OCI-LY1 (cell line): ENCODE measurements around the gene TSPOAP1.

Source experiments
- H2AFZ ChIP-seq: fragments of 200-600 bp; sonication (generic), shearing (Covaris generic); 2 replicates; pipeline ENCODE4 v1.6.0; 2014; ENCODE audit warnings: antibody characterized with exemption, mild to moderate bottlenecking, low read length
- H3F3A ChIP-seq: fragments of 200-600 bp; sonication (generic), shearing (Covaris generic); 2 replicates; pipeline ENCODE4 v1.6.0; 2014; ENCODE audit warnings: mild to moderate bottlenecking, antibody characterized with exemption, low read length, moderate library complexity; ENCODE audit not compliant: insufficient read depth
- H3K27ac ChIP-seq: fragments of 200-600 bp; sonication (generic); 2 replicates; pipeline ENCODE4 v1.5.1; 2014; ENCODE audit warnings: low read length, mixed run types, mild to moderate bottlenecking, low read depth; ENCODE audit not compliant: poor library complexity, severe bottlenecking
- H3K27me3 ChIP-seq: fragments of 200-600 bp; sonication (generic); 2 replicates; pipeline ENCODE4 v1.6.0; 2014; ENCODE audit warnings: antibody characterized with exemption, mild to moderate bottlenecking, low read length, moderate library complexity; ENCODE audit not compliant: insufficient read depth
- H3K36me3 ChIP-seq: fragments of 200-600 bp; sonication (generic); 2 replicates; pipeline ENCODE4 v1.6.1; 2014; ENCODE audit warnings: mild to moderate bottlenecking, antibody characterized with exemption, low read length, moderate library complexity, mixed read lengths; ENCODE audit not compliant: insufficient read depth
- H3K4me1 ChIP-seq: fragments of 200-600 bp; sonication (generic); 2 replicates; pipeline ENCODE4 v1.5.1; 2014; ENCODE audit warnings: mild to moderate bottlenecking, low read length, moderate library complexity; ENCODE audit not compliant: insufficient read depth, severe bottlenecking
- H3K4me2 ChIP-seq: fragments of 200-600 bp; sonication (generic), shearing (Covaris generic); 2 replicates; pipeline ENCODE4 v1.6.1; 2014; ENCODE audit warnings: low read length
- H3K4me3 ChIP-seq: fragments of 200-600 bp; sonication (generic); 2 replicates; pipeline ENCODE4 v1.5.1; 2014; ENCODE audit warnings: low read length, low read depth, mild to moderate bottlenecking, mixed read lengths; ENCODE audit not compliant: poor library complexity, severe bottlenecking
- H3K79me2 ChIP-seq: fragments of 200-600 bp; shearing (Covaris generic); 2 replicates; pipeline ENCODE4 v1.6.1; 2016; ENCODE audit warnings: mixed run types, low read length, mixed read lengths; ENCODE audit not compliant: insufficient read depth
- H3K9ac ChIP-seq: fragments of 200-600 bp; sonication (generic), shearing (Covaris generic); 2 replicates; pipeline ENCODE4 v1.6.1; 2014; ENCODE audit warnings: mild to moderate bottlenecking, low read length, mixed read lengths
- H3K9me2 ChIP-seq: fragments of 200-600 bp; sonication (generic), shearing (Covaris generic); 2 replicates; pipeline ENCODE4 v1.6.1; 2014; ENCODE audit warnings: low read depth, mild to moderate bottlenecking, low read length, mixed read lengths
- H3K9me3 ChIP-seq: fragments of 200-600 bp; shearing (Covaris generic); 2 replicates; pipeline ENCODE4 v1.6.1; 2014; ENCODE audit warnings: low read length, mixed read lengths
- H4K20me1 ChIP-seq: fragments of 200-600 bp; sonication (generic), shearing (Covaris generic); 2 replicates; pipeline ENCODE4 v1.6.0; 2016; ENCODE audit warnings: mild to moderate bottlenecking, low read length; ENCODE audit not compliant: insufficient read depth
- EZH2 ChIP-seq: fragments of 200-600 bp; sonication (generic), shearing (Covaris generic); IDR thresholded peaks from 2 replicates; pipeline ENCODE4 v1.8.0; 2017; ENCODE audit warnings: borderline replicate concordance, mixed run types, mild to moderate bottlenecking, antibody characterized with exemption, low read length, moderate library complexity, mixed read lengths
- TF ChIP-seq, protein P1 (sequence below): fragments of 200-600 bp; sonication (generic), shearing (Covaris generic); IDR thresholded peaks from 2 replicates; pipeline ENCODE4 v1.5.1; 2017; ENCODE audit warnings: mild to moderate bottlenecking, antibody characterized with exemption, low read length, moderate library complexity, mixed read lengths

TSPOAP1 gene

DNA sequence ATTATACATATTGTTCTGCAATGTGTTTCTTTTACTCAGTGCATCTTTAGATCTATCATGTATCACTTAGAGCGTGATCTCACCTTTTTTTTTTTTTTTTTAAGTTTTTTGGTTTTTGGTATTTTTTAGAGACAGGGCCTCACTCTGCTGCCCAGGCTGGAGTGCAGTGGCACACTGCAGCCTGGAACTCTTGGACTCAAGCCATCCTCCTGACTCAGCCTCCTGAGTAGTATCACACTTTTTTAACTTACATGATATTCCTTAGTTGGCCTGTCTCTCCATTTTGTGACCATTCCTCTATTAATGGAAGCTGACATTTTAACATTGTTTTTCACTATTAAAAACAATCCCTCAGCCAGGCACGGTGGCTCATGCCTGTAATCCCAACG is 43.2 kb downstream of the TSPOAP1 start:
- Histone ChIP-seq H3K9me3 (no peaks in the 10 kb centered on the region), H3K36me3 (no peaks in the 10 kb centered on the region)
- TF ChIP-seq EZH2: no peak
- TF ChIP-seq, protein P1, sequence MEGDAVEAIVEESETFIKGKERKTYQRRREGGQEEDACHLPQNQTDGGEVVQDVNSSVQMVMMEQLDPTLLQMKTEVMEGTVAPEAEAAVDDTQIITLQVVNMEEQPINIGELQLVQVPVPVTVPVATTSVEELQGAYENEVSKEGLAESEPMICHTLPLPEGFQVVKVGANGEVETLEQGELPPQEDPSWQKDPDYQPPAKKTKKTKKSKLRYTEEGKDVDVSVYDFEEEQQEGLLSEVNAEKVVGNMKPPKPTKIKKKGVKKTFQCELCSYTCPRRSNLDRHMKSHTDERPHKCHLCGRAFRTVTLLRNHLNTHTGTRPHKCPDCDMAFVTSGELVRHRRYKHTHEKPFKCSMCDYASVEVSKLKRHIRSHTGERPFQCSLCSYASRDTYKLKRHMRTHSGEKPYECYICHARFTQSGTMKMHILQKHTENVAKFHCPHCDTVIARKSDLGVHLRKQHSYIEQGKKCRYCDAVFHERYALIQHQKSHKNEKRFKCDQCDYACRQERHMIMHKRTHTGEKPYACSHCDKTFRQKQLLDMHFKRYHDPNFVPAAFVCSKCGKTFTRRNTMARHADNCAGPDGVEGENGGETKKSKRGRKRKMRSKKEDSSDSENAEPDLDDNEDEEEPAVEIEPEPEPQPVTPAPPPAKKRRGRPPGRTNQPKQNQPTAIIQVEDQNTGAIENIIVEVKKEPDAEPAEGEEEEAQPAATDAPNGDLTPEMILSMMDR: no peak

DNA sequence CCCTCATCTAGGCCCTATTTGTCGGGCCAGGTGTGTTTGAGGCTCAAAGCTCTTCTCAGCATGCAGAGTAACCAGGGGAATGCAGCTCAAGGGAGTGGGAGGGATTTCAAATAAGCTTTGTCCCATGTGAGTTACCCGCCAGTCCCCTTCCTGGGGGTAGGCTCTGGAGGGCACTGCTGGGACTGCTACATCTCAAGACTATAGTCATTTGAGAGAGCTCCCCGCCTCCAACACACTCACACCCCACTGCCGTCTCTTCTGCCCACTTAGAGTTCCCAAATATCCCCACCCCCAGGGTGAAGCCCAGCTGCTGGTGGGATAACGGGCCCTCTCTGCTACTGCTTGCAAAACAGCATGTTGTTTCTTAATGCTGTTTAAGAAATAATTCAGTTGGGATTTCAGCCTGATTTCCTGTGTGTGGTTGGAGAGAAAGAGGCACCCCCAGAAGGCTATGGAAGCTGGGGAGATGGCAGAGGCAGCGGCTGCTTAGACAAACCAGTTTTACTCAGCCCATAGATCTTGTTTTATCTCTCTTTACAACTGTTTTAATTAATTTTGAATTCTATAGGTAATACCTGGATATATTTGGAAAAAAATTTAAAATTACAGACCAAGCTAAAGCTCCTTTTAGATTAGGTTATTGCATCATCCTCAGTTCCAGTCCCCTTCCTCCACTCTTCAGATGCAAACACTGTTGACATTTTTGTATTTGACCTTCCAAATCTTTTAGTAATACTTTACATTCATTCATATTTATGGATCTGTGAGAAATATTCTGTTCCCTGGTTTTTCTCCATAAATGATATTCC is 43.8 kb downstream of the TSPOAP1 start:
- Histone ChIP-seq H3K4me2 (no peak overlapping the region), H3F3A (no peaks in the 10 kb centered on the region), H3K9ac (no peak overlapping the region), H2AFZ (no peak overlapping the region), H3K4me3 (no peak overlapping the region), H4K20me1 (no peaks in the 10 kb centered on the region), H3K9me2 (no peaks in the 10 kb centered on the region), H3K36me3 (no peaks in the 10 kb centered on the region), H3K9me3 (no peaks in the 10 kb centered on the region), H3K4me1 (no peaks in the 10 kb centered on the region), H3K79me2 (no peaks in the 10 kb centered on the region), H3K27me3 (no peaks in the 10 kb centered on the region), H3K27ac (no peak overlapping the region)
- no peak for TF ChIP-seq EZH2
- TF ChIP-seq, protein P1: no peak

More for the DNA sequence above, 43.2 kb downstream of the TSPOAP1 start:
- no peaks in the 10 kb centered on the region for H3K27me3 ChIP-seq
- no peak overlapping the region for H3K4me2 ChIP-seq
- no peaks in the 10 kb centered on the region for H3K9me2 ChIP-seq
- H3K4me1 ChIP-seq: no peaks in the 10 kb centered on the region
- H3K79me2 ChIP-seq: no peaks in the 10 kb centered on the region
- H3K4me3 ChIP-seq: no peak overlapping the region
- no peaks in the 10 kb centered on the region for H3F3A ChIP-seq
- no peaks in the 10 kb centered on the region for H4K20me1 ChIP-seq
- H3K9ac ChIP-seq: no peak overlapping the region
- H3K27ac ChIP-seq: no peak overlapping the region
- no peak overlapping the region for H2AFZ ChIP-seq

GRCh38 chr17:58283674-58284612 is 44.7 kb downstream of the TSPOAP1 start:
- H3K27me3 ChIP-seq: no peaks in the 10 kb centered on the region
- no peak overlapping the region for H3K27ac ChIP-seq
- H2AFZ ChIP-seq: no peak overlapping the region
- no peaks in the 10 kb centered on the region for H3K79me2 ChIP-seq
- H3K4me3 ChIP-seq: no peak overlapping the region
- H3K9me3 ChIP-seq: no peaks in the 10 kb centered on the region
- no peaks in the 10 kb centered on the region for H3K9me2 ChIP-seq
- no peaks in the 10 kb centered on the region for H4K20me1 ChIP-seq
- no peak overlapping the region for H3K9ac ChIP-seq
- TF ChIP-seq EZH2: no peak
- TF ChIP-seq, protein P1: no peak
- H3F3A ChIP-seq: no peaks in the 10 kb centered on the region
- H3K36me3 ChIP-seq: no peaks in the 10 kb centered on the region
- no peak overlapping the region for H3K4me2 ChIP-seq
- H3K4me1 ChIP-seq: no peaks in the 10 kb centered on the region
